Gastroesophageal sphincter (tissue), 4 donors: Measurements from ENCODE around the gene PLS1. TPM values are rescaled to one million over a fixed set of nuclear protein-coding genes. Genes with fewer than 3 reads are reported as not detected.

Experiments
- ATAC-seq: fragments of 150-250 bp; one replicate; pipeline ENCODE4 v1.9.1; 2016; ENCODE audit warnings: mild to moderate bottlenecking, moderate library complexity
- H3K27ac ChIP-seq, 4 donors: fragments of 200-600 bp; sonication (generic) in 3 of 4; 1 replicate in 3 of 4; 2 replicates in 1 of 4; pipeline ENCODE4 v1.5.1; 2016 to 2019
- H3K27me3 ChIP-seq: fragments of 200-600 bp; sonication (generic); one replicate; pipeline ENCODE4 v1.5.1; 2019
- H3K36me3 ChIP-seq, 2 donors: fragments of 200-600 bp; sonication (generic); one replicate each; pipeline ENCODE4 v1.5.1; 2019; ENCODE audit warnings: control low read depth in 1 of 2
- H3K4me1 ChIP-seq, 3 donors: fragments of 200-600 bp; sonication (generic); 1 replicate in 2 of 3; 2 replicates in 1 of 3; pipeline ENCODE4 v1.5.1; 2016 to 2019; ENCODE audit warnings: control low read depth in 2 of 3
- H3K4me3 ChIP-seq, 2 donors: fragments of 200-600 bp; sonication (generic); one replicate each; pipeline ENCODE4 v1.5.1; 2019; ENCODE audit warnings: mild to moderate bottlenecking in 1 of 2, moderate library complexity in 1 of 2
- H3K9me3 ChIP-seq, 3 donors: fragments of 200-600 bp; sonication (generic); one replicate each; pipeline ENCODE4 v1.5.1; 2017 to 2019; ENCODE audit warnings: control low read depth in 2 of 3
- EP300 ChIP-seq: sonication (generic); formaldehyde crosslinking; IDR thresholded peaks from one replicate; pipeline ENCODE4 v1.6.1; 2017; ENCODE audit warnings: antibody characterized with exemption, mild to moderate bottlenecking
- POLR2A ChIP-seq, 2 donors: fragments of 450-650 bp; IDR thresholded peaks; one replicate each; pipeline ENCODE4 v1.6.1; 2017; ENCODE audit warnings: antibody characterized with exemption in 2 of 2, mild to moderate bottlenecking in 2 of 2, moderate library complexity in 1 of 2
- POLR2AphosphoS5 ChIP-seq: sonication (generic); formaldehyde crosslinking; IDR thresholded peaks from one replicate; pipeline ENCODE4 v1.6.1; 2017; ENCODE audit warnings: antibody characterized with exemption
- WGBS, 2 donors: methylation state at CpG; one replicate each; pipeline ENCODE4 v1.1.5; 2018; ENCODE audit warnings: low coverage in 1 of 2; 5-methylcytosine and 5-hydroxymethylcytosine counted together
- total RNA-seq, 4 donors: library from RNA; depleted of rRNA; stranded (reverse); fragments of >200 nt; gene quantifications; one replicate each; pipeline ENCODE4 v1.1.0, GENCODE V29; 2016
- TF ChIP-seq, protein P1 (sequence below), 4 experiments: fragments of 200-600 bp in 2 of 4; fragments of 450-650 bp in 2 of 4; sonication (generic) in 1 of 4; IDR thresholded peaks; one replicate each; pipeline ENCODE4 v1.5.1; 2017 to 2019; ENCODE audit warnings: antibody characterized with exemption in 4 of 4, mild to moderate bottlenecking in 2 of 4, moderate library complexity in 2 of 4

The PLS1 gene
- total RNA-seq, 4 donors from 2014 or later: 1.2 to 9.0 (median 4.3) TPM

DNA sequence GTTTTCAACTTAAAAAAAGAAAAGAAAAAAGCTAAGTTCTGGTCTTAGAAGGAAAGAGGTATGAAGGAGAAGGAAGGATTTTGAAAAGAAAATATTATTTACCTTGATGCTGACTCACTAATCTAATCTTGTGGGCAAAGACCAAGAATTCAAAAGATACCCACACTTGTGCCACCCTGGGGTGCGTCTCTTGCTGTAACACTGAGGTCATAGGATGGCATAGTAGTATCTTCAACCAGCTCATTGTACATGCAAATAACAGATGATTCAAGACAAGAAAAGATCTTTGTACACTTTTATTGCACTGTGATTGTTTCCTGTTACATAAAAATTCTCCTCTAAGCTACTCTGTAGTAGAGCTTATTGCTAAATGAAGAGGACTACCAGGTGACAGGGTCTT lies 17.3 kb downstream of the PLS1 start:
- Histone ChIP-seq H3K4me3 (no peak overlapping the region), H3K9me3 (no peaks in the 10 kb centered on the region), H3K27me3 (no peaks in the 10 kb centered on the region), H3K27ac (no peak overlapping the region), H3K36me3 (no peaks in the 10 kb centered on the region), H3K4me1 (no peaks in the 10 kb centered on the region)
- ATAC-seq: no peak
- TF ChIP-seq EP300: no peak
- no peak for TF ChIP-seq POLR2AphosphoS5
- no peak for TF ChIP-seq POLR2A (IDR thresholded peaks at IDR 0.05)
- TF ChIP-seq, protein P1, sequence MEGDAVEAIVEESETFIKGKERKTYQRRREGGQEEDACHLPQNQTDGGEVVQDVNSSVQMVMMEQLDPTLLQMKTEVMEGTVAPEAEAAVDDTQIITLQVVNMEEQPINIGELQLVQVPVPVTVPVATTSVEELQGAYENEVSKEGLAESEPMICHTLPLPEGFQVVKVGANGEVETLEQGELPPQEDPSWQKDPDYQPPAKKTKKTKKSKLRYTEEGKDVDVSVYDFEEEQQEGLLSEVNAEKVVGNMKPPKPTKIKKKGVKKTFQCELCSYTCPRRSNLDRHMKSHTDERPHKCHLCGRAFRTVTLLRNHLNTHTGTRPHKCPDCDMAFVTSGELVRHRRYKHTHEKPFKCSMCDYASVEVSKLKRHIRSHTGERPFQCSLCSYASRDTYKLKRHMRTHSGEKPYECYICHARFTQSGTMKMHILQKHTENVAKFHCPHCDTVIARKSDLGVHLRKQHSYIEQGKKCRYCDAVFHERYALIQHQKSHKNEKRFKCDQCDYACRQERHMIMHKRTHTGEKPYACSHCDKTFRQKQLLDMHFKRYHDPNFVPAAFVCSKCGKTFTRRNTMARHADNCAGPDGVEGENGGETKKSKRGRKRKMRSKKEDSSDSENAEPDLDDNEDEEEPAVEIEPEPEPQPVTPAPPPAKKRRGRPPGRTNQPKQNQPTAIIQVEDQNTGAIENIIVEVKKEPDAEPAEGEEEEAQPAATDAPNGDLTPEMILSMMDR (IDR thresholded peaks at IDR 0.05): no peak
- WGBS, 2 donors: 67 to 75% methylated on average over 1 of the region's 1 CpG

GRCh38 chr3:142614059-142614626 lies 17.9 kb downstream of the PLS1 start:
- TF ChIP-seq, protein P1 (IDR thresholded peaks at IDR 0.05): no peak
- TF ChIP-seq EP300 (no peak), POLR2AphosphoS5 (no peak), POLR2A (IDR thresholded peaks at IDR 0.05) (no peak)
- H3K27ac ChIP-seq: no peak overlapping the region
- no peaks in the 10 kb centered on the region for H3K36me3 ChIP-seq
- ATAC-seq: no peak
- no peaks in the 10 kb centered on the region for H3K9me3 ChIP-seq
- H3K4me1 ChIP-seq: no peaks in the 10 kb centered on the region
- no peak overlapping the region for H3K4me3 ChIP-seq
- 72 to 83% methylated on average over 1 to 2 of the region's 2 CpGs for WGBS, 2 donors
- H3K27me3 ChIP-seq: no peaks in the 10 kb centered on the region

DNA sequence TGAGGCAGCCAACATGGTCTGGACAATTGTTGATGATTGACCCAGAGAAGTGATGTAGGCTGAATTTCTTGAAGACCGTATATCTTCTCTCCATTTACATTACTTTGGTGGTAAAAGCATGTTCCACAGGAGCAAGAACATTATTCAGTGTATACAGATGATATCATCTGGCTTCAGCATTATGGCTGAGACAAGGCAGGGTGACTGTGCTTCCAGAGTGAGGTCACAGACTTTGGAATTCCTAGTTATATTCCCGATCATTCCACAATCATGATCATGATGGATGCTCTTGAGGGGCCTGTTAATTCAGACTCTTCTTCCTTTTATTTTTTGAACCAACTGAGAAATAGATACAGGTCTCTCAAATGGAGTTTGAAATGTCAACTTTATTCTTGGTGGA lies 19.0 kb downstream of the PLS1 start:
- Histone ChIP-seq H3K36me3 (no peaks in the 10 kb centered on the region), H3K27me3 (no peaks in the 10 kb centered on the region), H3K27ac (no peak overlapping the region), H3K4me1 (no peaks in the 10 kb centered on the region), H3K4me3 (no peak overlapping the region), H3K9me3 (no peaks in the 10 kb centered on the region)
- TF ChIP-seq POLR2A (IDR thresholded peaks at IDR 0.05) (no peak), EP300 (no peak), POLR2AphosphoS5 (no peak)
- TF ChIP-seq, protein P1 (IDR thresholded peaks at IDR 0.05): no peak
- ATAC-seq: no peak
- 80 to 82% methylated on average over 1 to 2 of the region's 2 CpGs for WGBS, 2 donors

GRCh38 chr3:142618917-142619461 lies 22.8 kb downstream of the PLS1 start:
- Histone ChIP-seq H3K27me3 (no peaks in the 10 kb centered on the region), H3K27ac (no peak overlapping the region), H3K4me1 (no peaks in the 10 kb centered on the region), H3K36me3 (no peaks in the 10 kb centered on the region), H3K4me3 (no peak overlapping the region), H3K9me3 (no peaks in the 10 kb centered on the region)
- no peak for ATAC-seq
- WGBS, 2 donors: 89 to 93% methylated on average over 3 of the region's 3 CpGs
- no peak for TF ChIP-seq POLR2A (IDR thresholded peaks at IDR 0.05)
- TF ChIP-seq EP300: no peak
- TF ChIP-seq, protein P1 (IDR thresholded peaks at IDR 0.05): no peak
- TF ChIP-seq POLR2AphosphoS5: no peak

GRCh38 chr3:142622405-142622804 lies 26.2 kb downstream of the PLS1 start:
- H3K36me3 ChIP-seq: no peaks in the 10 kb centered on the region
- no peaks in the 10 kb centered on the region for H3K27me3 ChIP-seq
- ATAC-seq: no peak
- H3K4me3 ChIP-seq: no peak overlapping the region
- WGBS, 2 donors: 77 to 90% methylated on average over 2 of the region's 2 CpGs
- TF ChIP-seq, protein P1 (IDR thresholded peaks at IDR 0.05): no peak
- TF ChIP-seq POLR2A (IDR thresholded peaks at IDR 0.05): no peak
- no peak for TF ChIP-seq EP300
- TF ChIP-seq POLR2AphosphoS5: no peak
- no peaks in the 10 kb centered on the region for H3K9me3 ChIP-seq
- H3K4me1 ChIP-seq: no peaks in the 10 kb centered on the region
- H3K27ac ChIP-seq: no peak overlapping the region
